Neural progenitor cell (in vitro differentiated cells): Measurements from ENCODE around the gene ANKRD28. TPM values are rescaled to one million over a fixed set of nuclear protein-coding genes. Genes with fewer than 3 reads are reported as not detected.
"Not testable (repeated sequence)": the region's sequence is repeated elsewhere in the genome, so short reads cannot be mapped to it uniquely, and the experiment has no call there.

Experiments used
- DNase-seq: peaks from one replicate; pipeline ENCODE4 v3.0.0-alpha.2; 2016; ENCODE audit warnings: low spot score
- H2AFZ ChIP-seq: fragments of 200-600 bp; sonication (generic); replicated peaks from 2 replicates; pipeline ENCODE4 v1.6.1; 2016; ENCODE audit warnings: antibody characterized with exemption
- H3F3A ChIP-seq: fragments of 200-600 bp; sonication (generic); 2 replicates; pipeline ENCODE4 v1.6.1; 2016; ENCODE audit warnings: antibody characterized with exemption, low read depth
- H3K27ac ChIP-seq: fragments of 200-600 bp; sonication (generic); 2 replicates; pipeline ENCODE4 v1.5.1; 2016; ENCODE audit warnings: mild to moderate bottlenecking
- H3K27me3 ChIP-seq: fragments of 200-600 bp; sonication (generic); 2 replicates; pipeline ENCODE4 v1.6.1; 2016; ENCODE audit warnings: mild to moderate bottlenecking, moderate library complexity
- H3K36me3 ChIP-seq: fragments of 200-600 bp; sonication (generic); 2 replicates; pipeline ENCODE4 v1.5.1; 2016
- H3K4me1 ChIP-seq: fragments of 200-600 bp; sonication (generic); 2 replicates; pipeline ENCODE4 v1.6.1; 2016; ENCODE audit warnings: mixed run types
- H3K4me2 ChIP-seq: fragments of 200-600 bp; sonication (generic); 2 replicates; pipeline ENCODE4 v1.6.1; 2016
- H3K4me3 ChIP-seq: fragments of 200-600 bp; sonication (generic); 2 replicates; pipeline ENCODE4 v1.5.1; 2016
- H3K79me2 ChIP-seq: fragments of 200-600 bp; sonication (generic); 2 replicates; pipeline ENCODE4 v1.6.1; 2016; ENCODE audit warnings: low read depth
- H3K9ac ChIP-seq: fragments of 200-600 bp; sonication (generic); 2 replicates; pipeline ENCODE4 v1.6.1; 2016
- H3K9me3 ChIP-seq: fragments of 200-600 bp; sonication (generic); 2 replicates; pipeline ENCODE4 v1.5.1; 2016; ENCODE audit warnings: low read depth
- H4K20me1 ChIP-seq: fragments of 200-600 bp; sonication (generic); 2 replicates; pipeline ENCODE4 v1.6.1; 2016; ENCODE audit warnings: low read depth
- H3K27ac Mint-ChIP-seq: 3 replicates; pipeline ENCODE4 v1.8.0; 2021; ENCODE audit warnings: mixed read lengths
- H3K27me3 Mint-ChIP-seq: 2 replicates; pipeline ENCODE4 v1.8.0; 2022; ENCODE audit warnings: low read depth, mild to moderate bottlenecking, inconsistent platforms, moderate library complexity, mixed read lengths; ENCODE audit not compliant: insufficient read depth
- H3K36me3 Mint-ChIP-seq: 3 replicates; pipeline ENCODE4 v1.8.0; 2021; ENCODE audit warnings: mixed read lengths
- H3K4me1 Mint-ChIP-seq: 3 replicates; pipeline ENCODE4 v1.8.0; 2021; ENCODE audit warnings: mixed read lengths
- H3K4me3 Mint-ChIP-seq: 3 replicates; pipeline ENCODE4 v1.8.0; 2021; ENCODE audit warnings: mild to moderate bottlenecking, moderate library complexity, mixed read lengths
- H3K9me3 Mint-ChIP-seq: 3 replicates; pipeline ENCODE4 v1.8.0; 2020; ENCODE audit warnings: mixed read lengths
- EZH2 ChIP-seq: fragments of 200-600 bp; sonication (generic); IDR thresholded peaks from 2 replicates; pipeline ENCODE4 v1.6.1; 2017; ENCODE audit warnings: antibody characterized with exemption, mild to moderate bottlenecking, moderate library complexity
- EZH2phosphoT487 ChIP-seq: fragments of 200-600 bp; sonication (generic); IDR thresholded peaks from 2 replicates; pipeline ENCODE4 v1.6.1; 2017; ENCODE audit warnings: antibody characterized with exemption
- total RNA-seq: library from RNA; depleted of rRNA; stranded (reverse); fragments of >200 nt; gene quantifications from 2 replicates; pipeline ENCODE4 v1.2.3, GENCODE V29; 2015; ENCODE audit warnings: low replicate concordance
- TF ChIP-seq, protein P1 (sequence below): fragments of 200-600 bp; sonication (generic); IDR thresholded peaks from 2 replicates; pipeline ENCODE4 v1.5.1; 2017; ENCODE audit warnings: antibody characterized with exemption, mild to moderate bottlenecking

The ANKRD28 gene
- total RNA-seq, 1 donor from 2014 or later: 36.4 TPM

DNA sequence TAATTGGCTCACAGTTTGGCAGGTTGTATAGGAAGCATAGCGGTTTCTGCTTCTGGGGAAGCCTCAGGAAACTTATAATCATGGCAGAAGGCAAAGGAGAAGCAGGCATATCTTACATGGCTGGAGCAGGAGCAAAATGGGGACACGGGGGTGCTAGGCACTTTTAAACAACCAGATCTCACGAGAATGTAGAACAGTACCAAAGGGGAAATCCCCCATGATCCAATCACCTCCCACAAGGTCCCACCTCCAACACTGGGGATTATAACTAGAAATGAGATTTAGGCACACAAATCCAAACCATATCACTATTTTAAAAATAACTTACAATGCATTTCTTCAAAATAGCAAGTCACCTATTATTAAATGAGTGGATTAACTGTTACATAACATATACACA lies 47.1 kb upstream of the ANKRD28 start:
- Mint-ChIP-seq H3K4me1 (peaks cover 21% of the 10 kb centered on the region), H3K27me3 (no peaks in the 10 kb centered on the region), H3K9me3 (peaks cover 36% of the 10 kb centered on the region), H3K27ac (no peak overlapping the region), H3K4me3 (no peak overlapping the region), H3K36me3 (peaks cover 32% of the 10 kb centered on the region)
- Histone ChIP-seq H3F3A (no peaks in the 10 kb centered on the region), H3K4me1 (peaks cover 6% of the 10 kb centered on the region), H3K4me3 (no peak overlapping the region), H3K4me2 (no peak overlapping the region), H4K20me1 (peaks cover 11% of the 10 kb centered on the region), H3K36me3 (no peaks in the 10 kb centered on the region), H3K9me3 (no peaks in the 10 kb centered on the region), H3K79me2 (peaks cover 98% of the 10 kb centered on the region), H3K27me3 (no peaks in the 10 kb centered on the region), H2AFZ (no peak overlapping the region), H3K9ac (no peak overlapping the region), H3K27ac (no peak overlapping the region)
- TF ChIP-seq EZH2 (no peak), EZH2phosphoT487 (no peak)
- TF ChIP-seq, protein P1, sequence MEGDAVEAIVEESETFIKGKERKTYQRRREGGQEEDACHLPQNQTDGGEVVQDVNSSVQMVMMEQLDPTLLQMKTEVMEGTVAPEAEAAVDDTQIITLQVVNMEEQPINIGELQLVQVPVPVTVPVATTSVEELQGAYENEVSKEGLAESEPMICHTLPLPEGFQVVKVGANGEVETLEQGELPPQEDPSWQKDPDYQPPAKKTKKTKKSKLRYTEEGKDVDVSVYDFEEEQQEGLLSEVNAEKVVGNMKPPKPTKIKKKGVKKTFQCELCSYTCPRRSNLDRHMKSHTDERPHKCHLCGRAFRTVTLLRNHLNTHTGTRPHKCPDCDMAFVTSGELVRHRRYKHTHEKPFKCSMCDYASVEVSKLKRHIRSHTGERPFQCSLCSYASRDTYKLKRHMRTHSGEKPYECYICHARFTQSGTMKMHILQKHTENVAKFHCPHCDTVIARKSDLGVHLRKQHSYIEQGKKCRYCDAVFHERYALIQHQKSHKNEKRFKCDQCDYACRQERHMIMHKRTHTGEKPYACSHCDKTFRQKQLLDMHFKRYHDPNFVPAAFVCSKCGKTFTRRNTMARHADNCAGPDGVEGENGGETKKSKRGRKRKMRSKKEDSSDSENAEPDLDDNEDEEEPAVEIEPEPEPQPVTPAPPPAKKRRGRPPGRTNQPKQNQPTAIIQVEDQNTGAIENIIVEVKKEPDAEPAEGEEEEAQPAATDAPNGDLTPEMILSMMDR: no peak
- DNase-seq: no peak

- H3K9ac ChIP-seq, H3K4me2 ChIP-seq, H3K9me3 ChIP-seq, DNase-seq, H3K36me3 ChIP-seq, H3F3A ChIP-seq, H3K4me3 ChIP-seq, H2AFZ ChIP-seq, H3K27ac ChIP-seq, H3K4me1 Mint-ChIP-seq, H3K27me3 ChIP-seq, H3K27ac Mint-ChIP-seq, H3K27me3 Mint-ChIP-seq, H3K4me3 Mint-ChIP-seq, H4K20me1 ChIP-seq, H3K4me1 ChIP-seq: not testable (repeated sequence)
- H3K79me2 ChIP-seq: peaks cover 99% of the 10 kb centered on the region
- peaks cover 31% of the 10 kb centered on the region for H3K36me3 Mint-ChIP-seq
- H3K9me3 Mint-ChIP-seq: peaks cover 50% of the 10 kb centered on the region
Observed at GRCh38 chr3:15841091-15841973, 43.6 kb upstream of the ANKRD28 start.

GRCh38 chr3:15839568-15839967 lies 41.8 kb upstream of the ANKRD28 start:
- Histone ChIP-seq H3K9ac (no peak overlapping the region), H3K4me1 (no peaks in the 10 kb centered on the region), H3K27me3 (no peaks in the 10 kb centered on the region), H3K4me2 (no peak overlapping the region), H3K9me3 (no peaks in the 10 kb centered on the region), H4K20me1 (peaks cover 8% of the 10 kb centered on the region), H3K27ac (no peak overlapping the region), H3F3A (no peaks in the 10 kb centered on the region), H3K79me2 (peaks cover 100% of the 10 kb centered on the region), H2AFZ (no peak overlapping the region), H3K36me3 (no peaks in the 10 kb centered on the region), H3K4me3 (no peak overlapping the region)
- H3K9me3 Mint-ChIP-seq: peaks cover 54% of the 10 kb centered on the region
- no peak overlapping the region for H3K4me3 Mint-ChIP-seq
- no peaks in the 10 kb centered on the region for H3K27me3 Mint-ChIP-seq
- peaks cover 25% of the 10 kb centered on the region for H3K36me3 Mint-ChIP-seq
- no peaks in the 10 kb centered on the region for H3K4me1 Mint-ChIP-seq
- H3K27ac Mint-ChIP-seq: no peak overlapping the region
- TF ChIP-seq EZH2phosphoT487 (no peak), EZH2 (no peak)
- TF ChIP-seq, protein P1: no peak
- no peak for DNase-seq

DNA sequence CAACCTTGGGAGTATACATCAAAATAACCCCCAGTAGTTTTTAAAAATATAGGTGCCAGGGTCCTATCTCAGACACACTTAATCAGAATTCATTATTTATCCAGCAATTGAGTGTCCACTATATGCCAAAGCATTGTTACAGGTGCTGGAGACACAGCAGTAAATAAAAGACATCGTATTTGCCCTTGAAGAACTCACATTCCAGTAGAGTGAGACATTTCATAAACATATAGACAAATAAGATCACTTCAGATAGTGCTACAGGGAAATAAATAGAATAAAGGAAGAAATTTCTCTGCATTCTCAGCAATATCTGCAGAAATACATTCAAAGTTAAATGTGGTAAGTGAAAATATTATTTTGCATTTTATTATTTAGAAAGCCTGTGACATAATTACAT lies 34.1 kb upstream of the ANKRD28 start:
- Histone ChIP-seq H3K27ac (no peak overlapping the region), H3K9me3 (no peaks in the 10 kb centered on the region), H3K4me3 (no peak overlapping the region), H3K79me2 (peaks cover 68% of the 10 kb centered on the region), H3K36me3 (no peaks in the 10 kb centered on the region), H4K20me1 (peaks cover 20% of the 10 kb centered on the region), H3F3A (no peaks in the 10 kb centered on the region), H2AFZ (no peak overlapping the region), H3K27me3 (no peaks in the 10 kb centered on the region), H3K4me2 (no peak overlapping the region), H3K4me1 (no peaks in the 10 kb centered on the region), H3K9ac (no peak overlapping the region)
- no peak overlapping the region for H3K4me3 Mint-ChIP-seq
- no peaks in the 10 kb centered on the region for H3K4me1 Mint-ChIP-seq
- no peaks in the 10 kb centered on the region for H3K27me3 Mint-ChIP-seq
- no peak overlapping the region for H3K27ac Mint-ChIP-seq
- peaks cover 5% of the 10 kb centered on the region for H3K36me3 Mint-ChIP-seq
- TF ChIP-seq EZH2phosphoT487: no peak
- no peak for TF ChIP-seq EZH2
- TF ChIP-seq, protein P1: no peak
- H3K9me3 Mint-ChIP-seq: peaks cover 9% of the 10 kb centered on the region
- DNase-seq: no peak
